ENCODE results near the gene SYK. TPM values are rescaled to one million over a fixed set of nuclear protein-coding genes. Genes with fewer than 3 reads are reported as not detected.

The SYK gene
- total RNA-seq: 27.7 and 28.4 TPM in 2 replicates

GRCh38 chr9:90801241-90801972 is at the start of gene SYK:
Gene SYK (plus strand): TSS chr9:90801819. CDS start chr9:90843899, 42,080 bp downstream.

Other genes starting within 250 kb of the SYK start
- 0.07 TPM in 1 of 2 replicates, not detected in the other for gene DIRAS2, start 159.0 kb upstream of the SYK start, total RNA-seq